Lower leg skin (tissue), 3 donors: ENCODE measurements around the gene SEC24D.

Experiments used
- CTCF ChIP-seq, 3 donors: fragments of 450-650 bp; IDR thresholded peaks; one replicate each; pipeline ENCODE4 v1.5.1; 2016; ENCODE audit warnings: antibody characterized with exemption in 3 of 3, mild to moderate bottlenecking in 3 of 3, moderate library complexity in 2 of 3
- POLR2A ChIP-seq, 2 donors: fragments of 450-650 bp; IDR thresholded peaks; one replicate each; pipeline ENCODE4 v1.6.1; 2016 to 2017; ENCODE audit warnings: antibody characterized with exemption in 2 of 2, mild to moderate bottlenecking in 1 of 2, moderate library complexity in 1 of 2

GRCh38 chr4:118742050-118742449 is 93.9 kb downstream of the SEC24D start:
- TF ChIP-seq CTCF (IDR thresholded peaks at IDR 0.05): no peak
- no peak for TF ChIP-seq POLR2A (IDR thresholded peaks at IDR 0.05)
